HK-2 (cell line): ENCODE results near the gene COPS7A.
A peak's percentile ranks its signal among the peaks of the same experiment; 100 is the strongest.

Experiments used
- DNase-seq: peaks from one replicate; pipeline ENCODE4 v3.0.0-alpha.2; 2018; ENCODE audit not compliant: unreplicated experiment

COPS7A gene

DNA sequence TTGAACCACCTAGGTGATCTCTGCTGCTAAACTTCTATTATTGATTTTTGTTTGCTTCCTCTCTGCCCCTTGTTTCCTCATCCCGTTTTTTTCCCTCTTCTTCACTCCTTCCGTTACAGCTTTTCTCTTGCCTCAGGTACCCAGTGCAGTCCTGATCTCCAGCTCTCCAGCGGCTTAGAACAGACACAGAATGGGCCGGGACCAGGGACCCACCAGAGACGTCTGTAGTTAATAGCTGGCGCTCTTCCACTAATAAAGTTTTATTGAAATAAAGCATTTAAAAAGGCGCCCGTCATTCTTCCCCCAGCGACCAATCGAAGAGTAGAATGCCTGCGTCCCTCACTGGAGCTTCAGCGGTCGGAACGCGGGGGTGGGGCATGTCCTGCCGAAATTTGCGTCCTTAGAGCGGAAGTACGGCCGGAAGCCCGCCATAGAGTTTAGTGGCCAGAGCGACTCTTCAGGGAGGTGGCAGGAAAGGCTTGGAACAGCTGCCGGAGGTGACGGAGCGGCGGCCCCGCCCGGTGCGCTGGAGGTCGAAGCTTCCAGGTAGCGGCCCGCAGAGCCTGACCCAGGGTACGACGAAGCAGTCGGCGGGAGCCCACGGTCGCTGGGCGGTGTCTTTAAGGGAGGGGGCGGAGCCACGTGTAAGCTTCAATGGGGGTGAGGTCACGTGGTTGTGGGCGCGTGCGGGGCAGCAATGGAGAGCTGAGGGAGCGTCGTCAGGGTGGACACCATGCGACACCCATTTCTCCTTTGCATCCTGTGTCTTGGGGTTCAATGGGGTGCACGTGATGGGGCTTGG lies at the start of gene COPS7A:
COPS7A (plus strand) TSS at position 440 of the 802 bp plus-strand sequence. CDS start 611 bp downstream, outside the sequence.
- peak; percentile 99 for DNase-seq

GRCh38 chr12:6676962-6677361 lies 46.9 kb upstream of the COPS7A start:
- DNase-seq = no peak

- no peak for DNase-seq
Measured at GRCh38 chr12:6684609-6685008, 39.2 kb upstream of the COPS7A start.

DNA sequence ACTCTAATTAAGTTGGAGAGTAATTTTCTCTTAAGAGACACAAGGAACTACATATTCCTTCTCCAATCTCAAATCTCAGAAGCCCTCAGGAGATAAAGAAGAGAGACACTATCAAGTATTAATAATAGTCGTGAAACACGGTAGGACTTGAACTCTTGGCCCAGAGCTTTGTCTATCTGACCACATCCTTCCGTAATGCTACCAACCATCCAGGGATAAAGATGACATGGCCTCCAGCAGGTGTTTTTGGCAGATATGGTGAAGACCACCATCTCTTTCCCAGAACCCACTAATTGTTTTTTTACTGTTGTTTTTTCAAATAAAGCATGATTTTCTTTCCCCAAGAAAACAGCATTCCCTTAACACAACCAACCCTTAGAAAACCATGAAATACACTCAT lies 38.0 kb upstream of the COPS7A start:
- no peak for DNase-seq

DNA sequence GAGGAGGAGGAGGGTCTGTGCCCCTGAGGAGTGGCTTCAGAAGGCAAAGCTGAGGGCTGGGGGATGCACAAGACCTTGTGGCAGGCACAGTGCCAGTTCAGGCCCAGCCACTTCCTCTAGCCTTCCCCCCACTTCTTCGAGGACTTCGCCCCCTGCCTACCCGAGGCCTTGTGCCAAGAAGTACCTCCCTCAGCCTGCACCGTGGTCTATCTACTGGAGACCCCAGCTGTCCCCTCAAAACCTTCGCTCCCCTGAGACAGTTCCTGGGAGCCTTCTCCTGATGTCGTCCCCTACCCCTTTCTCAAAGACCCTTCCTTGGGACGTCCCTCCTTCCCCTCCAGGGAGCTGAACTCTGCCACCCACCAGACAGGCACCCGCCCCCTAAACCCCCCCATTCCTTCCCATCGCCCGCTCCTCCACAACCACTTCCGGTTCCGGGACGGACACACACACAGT lies 35.3 kb upstream of the COPS7A start:
- no peak for DNase-seq

- DNase-seq = peak; percentile 97
Measured at GRCh38 chr12:6688999-6689882, 34.6 kb upstream of the COPS7A start, which contains the start of gene ZNF384. TSS of gene ZNF384 (minus strand) at chr12:6689375. CDS start at chr12:6679520, 9,855 bp downstream.

GRCh38 chr12:6691473-6691872 lies 32.4 kb upstream of the COPS7A start:
- DNase-seq = peak; percentile 37

DNA sequence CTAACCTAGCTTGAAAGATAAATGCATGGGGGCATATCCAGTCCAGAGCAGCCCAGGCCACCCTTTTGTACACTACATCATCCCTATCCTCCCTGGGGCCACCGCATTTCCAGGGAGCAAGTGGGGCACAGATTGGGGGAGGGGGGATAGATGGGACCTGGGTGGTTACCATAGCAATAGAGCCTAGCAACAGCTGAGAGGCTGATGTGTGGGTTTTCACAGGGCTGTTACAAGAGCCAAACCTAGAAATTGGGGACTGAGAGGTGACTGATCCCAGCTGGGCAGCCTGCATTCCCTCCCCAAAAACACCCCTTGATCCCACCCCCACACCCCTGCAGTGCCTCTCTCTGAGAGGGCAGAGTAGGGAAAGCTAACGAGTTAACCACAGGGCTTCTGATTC lies 31.0 kb upstream of the COPS7A start:
- no peak for DNase-seq

DNA sequence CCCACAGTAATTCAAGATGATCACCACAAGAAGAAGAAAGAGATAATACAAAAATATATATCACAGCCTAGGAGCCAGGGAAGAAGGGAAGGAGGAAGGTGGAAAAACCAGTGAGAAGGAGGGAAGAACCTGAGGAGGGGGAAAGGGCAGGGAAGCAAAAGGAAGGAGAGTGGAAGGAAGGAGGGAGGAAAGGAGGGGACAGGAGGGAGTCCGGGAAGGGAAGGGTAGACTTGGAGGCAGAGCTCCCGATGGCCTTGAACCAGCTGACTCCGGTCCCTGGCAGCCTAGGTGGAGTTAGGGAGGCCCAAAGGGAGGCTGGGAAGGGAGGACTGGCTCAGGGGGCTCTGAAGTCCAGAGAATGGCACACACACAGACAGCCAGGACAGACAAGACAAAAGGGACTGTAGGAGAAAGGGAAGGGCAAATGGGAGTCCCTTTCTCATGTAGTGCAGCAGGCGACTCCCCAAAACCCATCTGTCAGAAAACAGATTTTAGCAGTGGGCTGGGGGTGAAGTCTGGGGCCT lies 30.0 kb upstream of the COPS7A start:
- DNase-seq = no peak

GRCh38 chr12:6694701-6695100 lies 29.1 kb upstream of the COPS7A start:
- no peak for DNase-seq

DNA sequence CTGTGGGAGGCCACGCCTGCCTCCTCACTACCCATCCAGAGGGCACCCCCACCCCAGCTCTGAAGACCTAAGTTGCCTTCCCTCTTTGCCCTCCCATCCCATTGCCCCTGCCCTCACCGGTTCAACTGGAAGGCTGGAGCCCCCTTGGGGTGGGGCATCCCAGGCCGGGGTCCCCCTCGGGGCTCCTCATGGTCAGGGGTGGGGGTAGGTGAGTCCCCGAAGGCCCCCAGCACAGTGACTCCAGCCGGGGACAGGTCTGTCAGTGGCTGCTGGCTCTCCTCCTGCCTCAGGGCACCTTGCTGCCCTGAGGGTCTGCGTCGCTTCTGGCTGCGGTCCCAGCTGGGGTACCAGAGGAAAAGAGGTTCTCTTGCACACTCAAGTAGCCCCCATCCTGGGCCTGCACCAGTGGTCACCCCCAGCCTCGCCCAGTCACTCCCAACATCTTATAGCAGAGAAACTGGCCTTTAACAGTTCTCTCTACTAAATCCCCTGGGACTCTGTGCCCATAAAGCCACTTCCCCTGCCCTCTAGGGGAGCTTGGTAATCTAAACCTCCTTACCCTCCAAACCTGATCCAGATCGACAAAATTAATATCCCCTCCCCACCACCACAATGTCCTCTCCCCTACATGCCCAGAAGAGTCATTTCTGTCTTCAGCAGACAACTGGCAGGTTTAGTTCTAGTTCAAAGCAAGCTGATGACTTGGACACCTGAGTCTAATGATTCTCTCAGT lies 28.4 kb upstream of the COPS7A start:
- no peak for DNase-seq

DNA sequence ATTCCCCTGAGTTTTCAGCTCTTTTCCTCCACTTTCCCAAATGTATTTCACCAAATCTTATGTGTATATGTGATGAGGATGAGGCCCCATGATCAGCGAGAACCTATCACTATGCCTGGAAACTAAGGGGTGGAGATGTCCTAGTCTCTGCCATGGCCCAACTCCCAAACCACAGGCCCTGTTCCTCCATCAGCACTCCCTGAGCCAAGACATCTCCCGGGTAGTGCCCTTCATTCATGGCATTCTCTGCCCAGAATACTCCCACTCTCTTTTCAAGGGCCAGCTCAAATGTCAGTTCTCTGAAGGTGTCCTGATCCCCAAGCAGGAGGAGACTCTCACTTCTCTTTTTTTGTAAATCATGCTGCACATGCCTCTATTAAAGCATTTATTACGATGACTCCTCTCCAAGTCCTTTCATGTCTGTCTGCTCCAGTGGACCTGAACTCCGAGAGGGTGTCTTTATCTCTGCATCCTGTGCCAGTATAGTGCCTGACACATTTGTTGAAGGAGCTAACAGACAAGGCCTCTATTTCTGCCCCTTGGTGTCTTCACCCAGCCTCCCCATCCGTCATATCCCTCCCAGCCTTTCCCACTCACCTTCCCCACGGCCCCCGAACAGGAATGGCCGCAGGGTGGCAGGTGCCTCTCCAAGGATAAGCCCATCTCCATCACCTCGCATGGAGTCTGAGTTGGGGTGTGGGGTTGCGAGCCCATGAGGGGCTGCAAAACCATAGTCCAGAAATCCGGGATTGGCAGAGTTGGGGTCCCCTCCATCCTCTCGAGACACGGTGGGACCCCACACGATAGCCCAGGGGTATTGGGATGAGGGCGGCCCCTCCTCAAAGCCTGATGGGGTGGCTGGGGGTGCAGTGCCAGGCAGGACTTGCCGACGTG lies 26.9 kb upstream of the COPS7A start:
- DNase-seq = no peak

- DNase-seq = peak; percentile 50
Measured at GRCh38 chr12:6697584-6698351, 26.1 kb upstream of the COPS7A start.

DNA sequence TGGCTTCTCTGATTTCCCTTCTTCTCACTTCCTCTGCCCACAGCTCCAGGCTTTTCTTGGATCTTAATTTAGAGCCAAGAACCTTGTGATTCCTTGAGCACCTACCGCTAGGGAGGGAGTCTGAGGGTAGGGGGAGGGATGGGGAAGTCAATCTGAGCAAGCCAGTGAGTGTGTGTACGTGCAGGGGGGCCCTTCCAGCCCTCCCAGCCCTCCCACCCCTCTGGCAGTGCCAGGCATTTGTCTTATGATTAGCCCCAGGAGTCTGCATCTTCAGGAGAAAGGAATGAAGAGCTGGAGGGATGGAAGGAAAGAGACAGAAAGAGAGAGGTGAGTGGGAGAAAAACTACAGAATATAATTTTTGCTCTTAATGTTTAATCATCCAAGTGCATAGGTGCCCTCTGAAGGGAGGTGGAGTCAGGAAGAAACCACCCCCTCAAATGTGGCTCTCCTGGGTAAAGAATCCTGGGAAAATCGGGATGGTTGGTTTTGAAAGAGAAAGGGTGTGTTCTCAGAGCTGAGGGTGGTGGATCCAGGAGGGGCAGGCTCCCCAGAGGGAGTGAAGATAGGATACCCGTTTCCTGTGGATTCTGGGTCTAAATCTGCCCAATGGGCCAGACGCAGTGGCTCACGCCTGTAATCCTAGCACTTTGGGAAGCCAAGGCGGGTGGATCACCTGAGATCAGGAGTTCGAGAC lies 25.3 kb upstream of the COPS7A start:
- no peak for DNase-seq

- DNase-seq = no peak
Measured at GRCh38 chr12:6699259-6699988, 24.4 kb upstream of the COPS7A start.

GRCh38 chr12:6699989-6700645 lies 23.7 kb upstream of the COPS7A start:
- no peak for DNase-seq

DNA sequence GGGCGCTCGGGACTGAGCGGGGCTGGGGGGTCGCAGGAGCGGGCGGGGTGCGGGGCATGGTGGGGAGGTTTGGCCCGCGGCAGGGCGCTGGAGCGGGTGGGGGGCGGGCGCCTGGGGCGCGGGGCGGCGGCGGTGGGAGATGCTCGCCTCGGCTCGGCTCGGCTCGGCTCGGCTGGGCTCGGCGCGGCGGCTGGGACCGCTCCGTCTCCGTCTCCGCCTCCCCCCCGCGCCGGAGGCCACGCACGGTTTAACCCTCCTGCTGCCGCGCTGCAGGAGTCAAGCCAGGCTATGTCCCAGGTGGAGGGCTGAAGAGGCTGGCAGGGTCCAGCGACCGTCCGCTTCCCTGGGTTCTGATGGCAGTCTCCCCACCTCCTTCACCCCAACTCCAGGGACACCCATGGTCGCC lies 23.2 kb upstream of the COPS7A start, which contains the start of gene PIANP:
PIANP (minus strand) TSS at position 170 of the 406 bp plus-strand sequence. CDS start 2,754 bp downstream, outside the sequence.
- peak; percentile 32 for DNase-seq
